ELF-1 (cell line): ENCODE results near the gene BICRA.
"Not testable (repeated sequence)": the region's sequence is repeated elsewhere in the genome, so short reads cannot be mapped to it uniquely, and the experiment has no call there.

Experiments
- DNase-seq: peaks from one replicate; pipeline ENCODE4 v3.0.0-alpha.2; 2016; ENCODE audit warnings: low read depth, low spot score

BICRA gene

DNA sequence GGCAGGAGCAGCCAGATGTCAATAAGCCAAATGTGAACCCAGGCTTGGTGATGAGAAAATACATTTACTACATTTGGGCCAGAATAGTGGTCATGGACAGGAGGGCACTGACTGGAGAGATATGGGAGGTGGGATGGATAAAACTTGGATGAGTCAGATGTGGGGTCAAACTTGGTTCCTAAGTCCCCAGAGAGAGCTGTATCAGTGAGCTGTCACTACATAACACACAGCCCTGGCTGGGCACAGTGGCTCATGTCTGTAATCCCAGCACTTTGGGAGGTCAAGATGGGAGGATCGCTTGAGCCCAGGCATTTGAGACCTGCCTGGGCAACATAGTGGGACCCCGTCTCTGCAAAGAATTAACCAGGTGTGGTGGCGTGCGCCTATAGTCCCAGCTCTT lies 52.7 kb downstream of the BICRA start:
- DNase-seq: no peak

DNA sequence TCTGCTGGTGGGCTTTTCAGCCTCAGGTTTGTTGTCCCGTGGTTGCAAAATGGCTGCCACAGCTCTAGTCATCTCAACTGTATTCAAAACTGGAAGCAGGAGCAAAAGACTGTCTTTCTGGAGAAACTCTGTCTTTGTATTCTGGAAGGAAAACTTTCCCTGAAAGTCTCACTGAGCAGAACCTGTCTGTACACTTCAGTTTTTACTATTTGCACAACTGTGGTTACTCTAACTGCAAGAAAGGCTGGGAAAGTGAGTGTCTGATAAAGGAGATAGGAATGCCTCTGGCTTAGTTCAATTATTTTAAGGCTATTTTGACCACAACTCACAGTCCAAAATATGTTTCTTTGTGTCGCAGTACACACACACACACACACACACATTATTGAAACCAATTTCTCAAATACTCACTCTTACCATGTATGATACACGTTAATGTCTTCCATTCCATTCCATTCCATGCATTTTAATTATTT lies 54.5 kb downstream of the BICRA start:
- no peak for DNase-seq

DNA sequence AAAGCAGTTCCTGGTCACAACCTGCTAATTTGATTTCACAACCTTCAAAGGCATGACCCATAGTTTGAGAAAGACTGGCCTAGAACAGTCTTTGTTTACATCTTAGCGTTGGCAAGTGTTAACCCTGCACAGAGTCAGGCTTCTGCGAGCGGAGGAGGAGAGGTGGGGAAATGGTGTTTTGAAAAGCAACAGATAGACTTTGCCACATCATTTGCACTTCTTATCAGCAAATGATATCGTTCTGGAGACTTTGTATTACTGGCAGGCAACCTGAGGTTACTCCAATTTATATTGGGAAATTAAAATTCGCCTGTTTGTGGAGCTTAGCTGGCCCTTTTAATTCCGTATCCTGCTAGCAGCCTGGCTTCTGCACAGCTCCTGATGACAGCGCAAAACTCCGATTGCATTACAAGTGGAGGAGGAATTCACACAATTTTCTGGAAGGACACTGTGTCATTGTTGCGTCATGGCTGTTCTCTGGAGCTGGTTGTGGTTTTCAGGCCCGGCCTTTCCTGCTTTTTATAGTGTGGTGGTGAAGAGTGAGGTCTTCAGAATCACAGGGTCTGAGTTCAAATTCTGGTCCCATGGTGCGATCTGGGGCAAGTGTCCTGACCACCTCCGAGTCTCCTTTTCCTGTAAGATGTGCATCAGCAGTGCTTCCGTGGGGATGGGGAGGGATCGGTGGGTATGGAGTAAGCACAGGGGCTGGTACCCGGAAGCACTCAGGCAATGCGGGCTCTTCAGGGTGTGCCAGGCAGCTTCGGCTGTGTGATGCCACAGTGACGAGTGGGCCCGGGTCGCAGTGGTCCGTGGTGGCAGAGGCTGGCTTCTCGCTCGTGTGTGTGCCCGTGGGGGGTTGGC lies 55.2 kb downstream of the BICRA start:
- peak; percentile 27 for DNase-seq

DNA sequence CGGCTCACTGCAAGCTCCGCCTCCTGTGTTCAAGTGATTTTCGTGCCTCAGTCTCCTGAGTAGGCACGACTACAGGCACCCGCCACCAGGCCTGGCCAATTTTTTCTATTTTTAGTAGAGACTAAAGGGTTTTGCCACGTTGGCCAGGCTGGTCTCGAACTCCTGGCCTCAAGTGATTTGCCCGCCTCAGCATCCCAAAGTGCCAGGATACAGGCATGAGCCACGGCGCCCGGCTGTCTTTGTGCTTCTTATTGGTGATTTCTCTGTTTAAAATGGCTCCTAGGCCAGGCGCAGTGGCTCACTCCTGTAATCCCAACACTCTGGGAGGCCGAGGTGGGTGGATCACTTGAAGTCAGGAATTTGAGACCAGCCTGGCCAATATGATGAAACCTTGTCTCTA lies 59.6 kb downstream of the BICRA start:
- not testable (repeated sequence) for DNase-seq

DNA sequence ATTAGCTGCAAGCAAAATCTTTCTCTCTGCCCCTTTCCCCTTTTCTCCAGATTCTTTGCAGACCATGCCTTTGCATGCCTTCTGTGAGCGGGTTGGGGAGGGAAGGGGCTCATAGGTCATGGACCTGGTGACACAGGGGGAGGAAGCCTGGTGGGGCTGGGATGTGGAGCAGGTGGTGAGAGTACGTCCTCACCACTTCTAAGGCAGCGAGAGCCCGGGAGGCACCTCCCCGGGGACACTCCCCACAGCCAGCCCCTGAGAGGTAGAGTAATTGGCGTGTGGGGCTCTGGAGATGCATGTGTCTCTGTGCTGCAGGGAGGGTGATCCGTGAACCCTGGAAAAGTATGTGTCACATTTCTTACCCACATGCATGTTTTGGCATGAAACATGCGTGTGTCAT lies 61.8 kb downstream of the BICRA start:
- no peak for DNase-seq

DNA sequence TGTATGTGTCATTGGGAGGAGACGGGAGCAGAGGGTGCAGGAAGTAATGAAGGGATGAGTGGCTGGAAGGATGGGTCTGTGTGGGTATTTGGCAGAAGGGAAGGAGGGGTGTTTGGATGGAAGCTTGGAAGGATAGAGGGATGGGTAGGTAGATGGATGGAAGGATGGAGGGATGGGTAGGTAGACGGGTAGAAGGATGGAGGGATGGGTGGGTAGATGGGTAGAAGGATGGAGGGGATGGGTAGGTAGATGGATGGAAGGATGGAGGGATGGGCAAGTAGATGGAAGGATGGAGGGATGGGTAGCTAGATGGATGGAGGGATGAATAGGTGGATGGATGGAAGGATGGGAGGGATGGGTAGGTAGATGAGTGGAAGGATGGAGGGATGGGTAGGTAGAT lies 62.6 kb downstream of the BICRA start:
- no peak for DNase-seq

DNA sequence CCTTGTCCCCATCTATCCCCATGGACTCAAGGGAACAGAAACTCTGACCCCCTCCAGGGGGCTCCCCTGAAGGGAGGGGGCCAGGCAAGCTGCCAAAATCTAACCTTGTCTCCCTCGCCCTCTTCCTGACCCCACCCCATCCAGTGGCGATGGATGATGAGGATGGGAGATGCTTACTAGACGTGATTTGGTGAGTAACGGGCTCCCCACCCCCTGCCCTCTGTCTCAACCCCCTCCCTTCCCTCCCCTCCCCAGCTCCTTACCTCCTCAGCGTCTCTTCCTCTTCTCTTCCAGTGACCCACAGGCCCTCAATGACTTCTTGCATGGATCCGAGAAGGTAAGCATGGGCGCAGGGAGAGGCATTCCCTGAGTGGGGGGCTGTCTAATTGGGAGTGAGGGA lies 64.5 kb downstream of the BICRA start:
- no peak for DNase-seq

DNA sequence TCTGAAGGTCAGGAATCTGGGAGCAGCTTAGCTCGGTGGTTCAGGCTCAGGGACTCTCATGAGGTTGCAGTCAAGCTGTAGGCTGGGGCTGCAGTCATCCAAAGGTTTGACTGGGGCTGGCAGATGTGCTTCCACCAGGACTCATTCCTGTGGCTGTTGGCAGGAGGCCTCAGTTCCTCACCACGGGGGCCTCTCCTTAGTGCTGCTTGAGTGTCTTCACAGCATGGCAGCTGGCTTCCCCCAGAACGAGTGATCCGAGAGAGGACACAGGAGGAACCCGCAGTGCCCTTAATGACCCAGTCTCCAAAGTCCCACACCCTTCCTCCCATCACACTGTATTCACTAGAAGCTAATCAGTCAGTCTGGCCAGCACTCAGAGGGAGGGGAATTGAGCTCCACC lies 65.6 kb downstream of the BICRA start:
- no peak for DNase-seq

DNA sequence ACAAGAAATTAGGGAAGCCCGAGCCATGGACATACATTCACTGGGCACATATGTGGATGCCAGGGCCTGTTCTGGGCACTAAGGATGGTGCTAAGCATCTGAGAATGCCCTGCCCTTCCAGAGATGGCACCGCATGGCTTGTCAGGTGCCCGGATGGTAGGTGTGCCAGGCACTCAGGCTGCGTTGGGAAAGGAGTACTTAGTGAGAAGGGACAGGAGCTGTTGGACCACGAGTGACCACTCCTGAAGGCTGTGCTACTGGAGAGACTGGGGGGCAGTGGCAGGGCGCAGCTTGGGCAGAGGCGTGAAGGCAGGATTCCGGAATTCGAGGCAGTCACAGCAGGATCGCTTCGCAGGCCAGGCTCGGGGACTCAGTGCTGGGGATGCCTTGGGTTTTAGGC lies 66.3 kb downstream of the BICRA start:
- no peak for DNase-seq

DNA sequence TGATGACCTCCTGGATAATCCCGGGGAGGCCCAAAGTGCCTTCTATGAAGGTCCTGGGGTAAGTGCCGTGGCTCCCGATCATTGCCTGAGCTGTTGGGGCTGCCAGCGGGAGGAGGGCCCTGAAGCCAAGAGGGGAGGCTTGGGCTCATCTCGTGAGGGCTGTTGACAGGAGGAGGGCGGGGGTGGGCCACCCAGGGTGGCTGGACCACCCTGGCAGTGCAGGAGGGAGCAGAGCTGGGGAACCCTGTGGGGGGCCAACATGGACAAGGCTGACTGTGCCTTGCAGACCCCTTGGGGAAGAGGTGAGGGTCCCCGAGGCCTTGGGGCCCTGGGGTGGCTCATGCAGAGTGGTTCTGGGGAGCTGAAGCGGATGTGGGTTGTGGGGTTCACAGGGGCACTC lies 66.9 kb downstream of the BICRA start:
- DNase-seq: no peak

DNA sequence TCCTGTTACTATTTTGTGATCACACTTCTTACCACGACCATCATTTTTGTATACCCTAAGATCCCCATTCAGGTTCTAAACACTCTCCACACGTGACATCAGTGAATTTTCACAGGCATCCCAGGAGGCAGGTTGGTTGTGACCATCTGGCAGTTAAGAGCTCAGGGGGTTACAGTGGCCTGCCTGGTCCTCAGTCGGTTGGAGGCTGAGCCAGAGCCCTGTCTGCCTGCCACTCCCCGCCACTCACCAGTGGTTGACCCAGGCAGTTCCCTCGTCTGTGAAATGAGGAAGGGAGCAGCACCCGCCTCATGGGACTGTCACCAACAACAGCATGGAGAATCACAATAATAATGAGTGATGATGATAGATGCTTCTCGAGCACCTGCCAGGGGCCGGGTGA lies 67.9 kb downstream of the BICRA start:
- DNase-seq: no peak

DNA sequence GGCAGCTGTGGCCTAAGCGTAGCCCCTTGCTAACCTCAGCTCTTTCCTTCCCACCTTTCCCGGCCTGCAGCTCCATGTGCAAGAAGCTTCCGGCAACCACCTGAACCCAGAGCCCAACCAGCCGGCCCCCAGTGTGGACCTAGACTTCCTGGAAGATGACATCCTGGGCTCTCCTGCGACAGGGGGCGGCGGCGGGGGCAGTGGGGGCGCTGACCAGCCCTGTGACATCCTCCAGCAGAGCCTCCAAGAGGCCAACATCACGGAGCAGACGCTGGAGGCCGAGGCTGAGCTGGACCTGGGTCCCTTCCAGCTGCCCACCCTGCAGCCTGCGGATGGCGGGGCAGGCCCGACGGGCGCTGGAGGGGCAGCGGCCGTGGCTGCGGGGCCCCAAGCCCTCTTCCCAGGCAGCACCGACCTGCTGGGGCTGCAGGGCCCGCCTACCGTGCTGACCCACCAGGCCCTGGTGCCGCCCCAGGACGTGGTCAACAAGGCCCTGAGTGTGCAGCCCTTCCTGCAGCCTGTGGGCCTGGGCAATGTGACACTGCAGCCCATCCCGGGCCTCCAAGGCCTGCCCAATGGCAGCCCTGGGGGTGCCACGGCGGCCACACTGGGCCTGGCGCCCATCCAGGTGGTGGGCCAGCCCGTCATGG lies 70.4 kb downstream of the BICRA start:
- DNase-seq: no peak

DNA sequence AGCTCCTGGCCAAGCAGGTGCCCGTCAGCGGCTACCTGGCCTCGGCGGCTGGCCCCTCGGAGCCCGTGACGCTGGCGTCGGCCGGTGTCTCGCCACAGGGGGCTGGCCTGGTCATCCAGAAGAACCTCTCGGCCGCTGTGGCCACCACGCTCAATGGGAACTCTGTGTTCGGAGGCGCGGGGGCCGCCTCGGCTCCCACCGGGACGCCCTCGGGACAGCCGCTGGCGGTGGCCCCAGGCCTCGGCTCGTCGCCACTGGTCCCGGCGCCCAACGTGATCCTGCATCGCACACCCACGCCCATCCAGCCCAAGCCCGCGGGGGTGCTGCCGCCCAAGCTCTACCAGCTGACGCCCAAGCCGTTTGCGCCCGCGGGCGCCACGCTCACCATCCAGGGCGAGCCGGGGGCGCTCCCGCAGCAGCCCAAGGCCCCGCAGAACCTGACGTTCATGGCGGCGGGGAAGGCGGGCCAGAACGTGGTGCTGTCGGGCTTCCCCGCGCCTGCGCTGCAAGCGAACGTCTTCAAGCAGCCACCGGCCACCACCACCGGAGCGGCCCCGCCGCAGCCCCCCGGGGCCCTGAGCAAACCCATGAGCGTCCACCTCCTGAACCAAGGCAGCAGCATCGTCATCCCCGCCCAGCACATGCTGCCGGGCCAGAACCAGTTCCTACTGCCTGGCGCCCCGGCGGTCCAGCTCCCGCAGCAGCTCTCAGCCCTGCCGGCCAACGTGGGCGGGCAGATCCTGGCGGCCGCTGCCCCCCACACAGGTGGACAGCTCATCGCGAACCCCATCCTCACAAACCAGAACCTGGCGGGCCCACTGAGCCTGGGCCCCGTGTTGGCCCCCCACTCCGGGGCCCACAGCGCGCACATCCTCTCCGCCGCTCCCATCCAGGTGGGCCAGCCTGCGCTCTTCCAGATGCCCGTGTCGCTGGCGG lies 71.3 kb downstream of the BICRA start:
- no peak for DNase-seq

DNA sequence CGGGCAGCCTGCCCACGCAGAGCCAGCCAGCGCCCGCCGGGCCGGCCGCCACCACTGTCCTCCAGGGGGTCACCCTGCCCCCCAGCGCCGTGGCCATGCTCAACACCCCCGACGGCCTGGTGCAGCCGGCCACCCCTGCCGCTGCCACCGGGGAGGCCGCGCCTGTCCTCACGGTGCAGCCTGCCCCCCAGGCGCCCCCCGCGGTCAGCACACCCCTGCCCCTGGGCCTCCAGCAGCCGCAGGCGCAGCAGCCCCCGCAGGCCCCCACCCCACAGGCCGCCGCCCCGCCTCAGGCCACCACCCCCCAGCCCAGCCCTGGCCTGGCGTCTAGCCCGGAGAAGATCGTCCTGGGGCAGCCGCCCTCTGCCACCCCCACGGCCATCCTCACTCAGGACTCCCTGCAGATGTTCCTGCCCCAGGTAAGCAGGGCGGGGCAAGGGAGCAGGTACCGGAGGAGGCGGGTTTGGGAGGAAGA lies 72.0 kb downstream of the BICRA start:
- DNase-seq: no peak

DNA sequence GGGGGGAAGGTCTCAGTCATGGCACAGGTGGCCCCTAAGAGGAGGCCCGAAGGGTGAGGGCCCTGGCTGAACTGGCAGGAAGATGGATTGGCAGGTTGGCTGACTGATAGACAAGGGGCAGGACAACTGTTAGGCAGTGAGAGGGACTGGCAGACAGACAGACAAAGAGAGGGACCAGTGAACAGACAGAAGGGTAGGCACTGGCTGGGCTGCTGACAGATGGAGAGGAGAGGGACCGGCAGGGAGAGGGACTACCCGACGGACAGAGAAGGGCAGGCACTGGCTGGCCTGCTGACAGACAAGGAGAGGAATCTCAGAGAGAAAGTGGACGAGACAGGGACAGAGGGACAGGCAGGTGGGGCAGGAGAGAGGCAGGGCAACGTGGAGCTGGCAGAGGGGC lies 72.5 kb downstream of the BICRA start:
- no peak for DNase-seq

DNA sequence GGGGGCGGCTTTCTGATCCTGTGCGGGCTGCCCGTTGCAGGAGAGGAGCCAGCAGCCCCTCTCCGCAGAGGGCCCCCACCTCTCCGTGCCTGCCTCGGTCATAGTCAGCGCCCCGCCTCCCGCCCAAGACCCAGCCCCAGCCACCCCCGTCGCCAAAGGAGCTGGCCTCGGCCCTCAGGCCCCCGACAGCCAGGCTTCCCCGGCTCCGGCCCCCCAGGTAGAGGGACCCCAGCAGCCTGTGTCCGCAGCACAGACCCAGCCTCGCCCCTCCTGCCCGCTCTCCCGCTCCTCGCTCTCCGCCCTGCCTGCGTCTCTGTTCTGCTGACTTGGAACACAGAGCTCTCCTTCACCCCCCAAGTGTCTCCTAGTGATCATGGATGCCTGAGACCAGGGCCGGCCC lies 73.0 kb downstream of the BICRA start:
- DNase-seq: no peak

DNA sequence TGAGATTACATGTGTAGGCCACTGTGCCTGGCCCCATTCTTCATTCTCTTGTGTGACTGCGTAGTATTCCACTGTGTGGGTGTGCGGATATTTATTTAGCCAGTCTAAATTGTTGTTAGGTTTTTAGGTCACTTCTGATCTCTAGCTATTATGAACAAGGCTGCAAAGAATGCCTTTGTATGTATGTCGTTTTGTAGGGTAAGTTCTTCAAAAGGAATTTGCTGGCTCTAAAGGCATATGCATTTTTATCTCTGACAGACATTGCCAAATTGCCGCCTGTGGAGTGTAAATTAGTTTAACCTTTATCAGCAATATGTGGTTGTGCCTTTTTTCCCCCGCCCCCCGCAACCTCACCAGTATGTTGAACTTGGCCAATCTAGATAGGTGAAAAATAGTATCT lies 74.0 kb downstream of the BICRA start:
- DNase-seq: no peak

DNA sequence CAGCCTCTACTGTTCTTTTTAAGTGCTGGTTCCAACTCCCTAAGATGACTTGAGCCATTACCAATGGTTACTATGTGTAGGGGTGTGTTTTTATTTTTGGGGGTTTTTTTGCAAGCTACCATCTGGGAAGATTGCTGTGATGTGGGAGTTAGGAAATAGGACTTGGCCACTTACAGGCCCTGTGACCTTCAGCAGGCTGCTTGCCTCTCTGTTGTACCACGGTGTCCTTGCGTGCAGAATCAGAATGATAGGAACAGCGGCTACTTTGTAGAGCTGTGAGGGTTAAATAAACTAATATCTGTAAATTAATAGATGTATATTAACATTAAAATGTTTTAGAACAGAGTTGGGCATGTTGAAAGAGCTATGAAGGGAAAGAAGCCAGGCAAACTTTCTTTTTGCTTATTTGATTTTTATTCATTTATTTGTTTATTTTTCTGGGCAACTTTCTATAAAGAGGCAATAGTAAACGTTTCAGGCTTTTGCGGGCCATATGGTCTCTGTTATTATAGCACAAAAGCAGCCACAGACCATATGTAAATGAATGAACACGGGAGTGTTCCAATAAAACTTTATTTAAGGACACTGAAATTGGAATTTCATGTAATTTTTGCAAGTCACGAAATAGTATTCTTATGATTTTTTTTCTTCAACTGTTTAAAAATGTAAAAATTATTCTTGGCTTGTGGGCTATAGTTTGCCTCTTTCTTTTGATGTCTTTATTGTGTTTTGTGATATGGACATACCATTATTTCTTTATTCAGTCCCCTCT lies 77.9 kb downstream of the BICRA start:
- no peak for DNase-seq

DNA sequence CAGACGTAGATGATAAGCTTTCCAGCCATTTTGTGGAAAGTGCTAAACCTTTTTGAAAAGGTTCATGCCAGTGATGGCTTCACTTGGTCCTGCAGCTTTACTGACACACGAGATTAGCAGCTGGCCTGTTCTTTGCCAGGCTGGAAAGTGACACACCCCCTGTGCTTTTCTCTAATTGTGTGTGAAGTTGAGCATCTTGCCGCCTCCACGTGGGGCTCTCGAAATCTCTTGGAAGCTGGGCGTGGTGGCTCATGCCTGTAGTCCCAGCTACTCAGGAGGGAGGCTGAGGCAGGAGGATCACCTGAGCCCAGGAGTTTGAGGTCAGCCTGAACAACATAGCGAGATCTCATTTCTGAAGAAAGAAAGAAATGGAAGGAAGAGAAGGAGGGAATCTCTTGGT lies 79.0 kb downstream of the BICRA start:
- DNase-seq: no peak

DNA sequence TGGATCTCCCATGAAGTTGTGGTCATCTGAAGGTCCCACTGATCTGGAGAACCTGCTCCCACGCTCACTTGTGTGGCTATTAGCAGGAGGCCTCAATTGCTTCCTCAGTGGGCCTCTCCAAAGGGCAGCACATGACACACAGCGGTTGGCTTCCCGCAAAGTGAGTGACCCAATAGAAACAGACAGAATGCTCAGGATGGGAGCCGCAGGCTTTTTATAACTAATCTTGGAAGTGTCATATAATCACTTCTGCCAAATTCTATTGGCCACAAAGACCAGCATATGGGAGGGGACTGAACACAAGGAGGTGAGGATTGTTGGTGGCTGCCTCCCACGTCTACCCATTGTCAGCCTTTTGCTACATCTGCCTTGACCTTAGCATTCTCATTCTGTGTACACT lies 82.2 kb downstream of the BICRA start:
- no peak for DNase-seq

DNA sequence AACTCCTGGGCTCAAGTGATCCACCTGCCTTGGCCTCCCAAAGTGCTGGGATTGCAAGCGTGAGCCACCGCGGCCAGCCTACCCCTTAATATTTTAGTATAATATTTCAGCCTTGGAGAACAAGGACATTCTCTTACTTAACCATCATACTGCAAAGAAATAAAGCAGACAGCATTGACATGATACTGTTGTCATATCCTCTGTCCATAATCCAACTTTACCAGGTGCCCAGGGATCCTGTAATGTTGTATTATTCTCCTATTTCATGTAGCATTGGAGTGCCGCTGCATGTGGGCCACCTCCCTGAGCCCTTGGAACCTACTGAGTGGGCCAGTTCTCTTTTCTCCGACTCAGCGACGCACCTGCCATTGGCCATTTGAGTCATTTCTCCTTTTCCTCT lies 82.8 kb downstream of the BICRA start:
- DNase-seq: no peak
